Upper lobe of left lung (tissue), 6 donors: ENCODE results near the gene AKT2. TPM values are rescaled to one million over a fixed set of nuclear protein-coding genes. Genes with fewer than 3 reads are reported as not detected.
A peak's percentile ranks its signal among the peaks of the same experiment; 100 is the strongest.
"Not testable (repeated sequence)": the region's sequence is repeated elsewhere in the genome, so short reads cannot be mapped to it uniquely, and the experiment has no call there.

ENCODE experiments used
- ATAC-seq, 2 donors: fragments of 200-7000 bp; cut with Tn5 transposase; one replicate each; pipeline ENCODE4 v1.9.1; 2022; ENCODE audit warnings: mild to moderate bottlenecking in 2 of 2, moderate library complexity in 2 of 2; ENCODE audit not compliant: low FRiP score in 2 of 2
- DNase-seq, 2 donors: peaks; one replicate each; pipeline ENCODE4 v3.0.0-alpha.2; 2019 to 2020
- H3K27ac ChIP-seq, 4 donors: fragments of 200-600 bp; sonication (generic); one replicate each; pipeline ENCODE4 v1.5.1; 2016 to 2019
- H3K27me3 ChIP-seq, 4 donors: fragments of 200-600 bp; sonication (generic); one replicate each; pipeline ENCODE4 v1.5.1; 2017 to 2019
- H3K36me3 ChIP-seq, 4 donors: fragments of 200-600 bp; sonication (generic); one replicate each; pipeline ENCODE4 v1.5.1; 2016 to 2019
- H3K4me1 ChIP-seq, 4 donors: fragments of 200-600 bp; sonication (generic); one replicate each; pipeline ENCODE4 v1.5.1; 2018 to 2019
- H3K4me3 ChIP-seq, 4 donors: fragments of 200-600 bp; sonication (generic); one replicate each; pipeline ENCODE4 v1.5.1; 2017 to 2019; ENCODE audit warnings: mild to moderate bottlenecking in 2 of 4, moderate library complexity in 1 of 4
- H3K9me3 ChIP-seq, 4 donors: fragments of 200-600 bp; sonication (generic); one replicate each; pipeline ENCODE4 v1.5.1; 2018 to 2019
- EP300 ChIP-seq, 4 donors: sonication (generic); formaldehyde crosslinking; IDR thresholded peaks; one replicate each; pipeline ENCODE4 v1.5.1; 2017; ENCODE audit warnings: antibody characterized with exemption in 4 of 4, control low read depth in 2 of 4
- POLR2A ChIP-seq, 4 donors: fragments of 450-650 bp; IDR thresholded peaks; one replicate each; pipeline ENCODE4 v1.5.1; 2016 to 2017; ENCODE audit warnings: antibody characterized with exemption in 4 of 4, mild to moderate bottlenecking in 2 of 4
- POLR2AphosphoS5 ChIP-seq, 2 donors: sonication (generic); formaldehyde crosslinking; IDR thresholded peaks; one replicate each; pipeline ENCODE4 v1.5.1; 2017; ENCODE audit warnings: antibody characterized with exemption in 2 of 2
- WGBS, 2 donors: methylation state at CpG; one replicate each; pipeline ENCODE4 v1.1.5; 2017 to 2018; 5-methylcytosine and 5-hydroxymethylcytosine counted together
- total RNA-seq, 6 donors: library from RNA; depleted of rRNA in 4 of 6; stranded (reverse); fragments of >200 nt in 4 of 6; gene quantifications; one replicate each; pipeline versions ENCODE4 v1.1.0 to v1.2.1, GENCODE V29; 2016 to 2021
- TF ChIP-seq, protein P1 (sequence below), 6 experiments: fragments of 450-650 bp in 4 of 6; fragments of 200-600 bp in 2 of 6; sonication (generic) in 2 of 6; IDR thresholded peaks; one replicate each; pipeline ENCODE4 v1.5.1; 2016 to 2019; ENCODE audit warnings: antibody characterized with exemption in 6 of 6
- donor health status: DM: no; HTN: no; CAD: no; lungs with moderate emphysema.
- donor health status: DM: no; HTN: yes; CAD: no; lungs with severe emphysema.

AKT2 gene
- 100 to 1,000 TPM in 4 of 6 donors, 10 to 100 TPM in 2; 59.7 to 164 (median 105) TPM for total RNA-seq

DNA sequence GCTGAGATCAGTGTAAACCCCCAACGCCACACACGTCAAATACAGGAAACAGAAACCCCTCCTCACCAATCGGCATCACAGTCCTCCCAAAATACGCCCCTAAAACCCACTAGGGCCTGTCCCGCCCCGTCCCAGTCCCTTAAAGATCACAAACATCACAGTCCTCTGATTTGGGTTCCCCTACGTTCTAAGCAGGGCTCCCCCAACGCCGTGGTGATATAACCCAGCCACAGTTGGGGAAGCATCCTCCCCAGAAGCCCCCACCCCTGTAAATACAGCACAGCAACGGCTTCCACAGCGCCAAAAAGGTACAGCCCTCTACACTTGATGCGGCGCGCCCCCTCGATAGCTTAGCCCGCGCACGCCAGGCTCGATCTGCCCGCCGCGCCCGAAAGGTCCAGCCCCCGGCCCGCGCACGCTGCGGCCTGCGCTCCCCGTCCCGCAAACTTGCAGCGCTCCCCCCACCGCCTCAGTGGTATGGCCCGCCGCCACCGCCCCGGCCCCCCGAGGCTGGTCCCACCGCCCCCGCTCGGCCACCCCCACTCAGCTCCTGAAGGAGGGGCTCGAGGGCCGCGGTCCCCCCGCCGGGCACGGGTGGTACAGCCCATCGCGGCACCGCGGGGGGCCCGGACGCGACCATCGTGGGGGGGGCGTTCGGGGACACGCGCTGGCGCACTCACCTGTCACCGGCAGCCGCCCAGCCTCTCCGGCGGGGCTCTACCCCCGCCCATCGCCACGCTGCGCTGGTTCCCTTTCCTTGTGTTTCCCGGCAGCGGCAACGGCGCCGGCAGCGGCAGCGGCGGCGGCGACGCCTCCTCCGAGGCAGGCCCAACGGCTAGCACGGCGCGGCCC, at the start of gene AKT2:
Gene AKT2 (minus strand): TSS at position 845 of the 852 bp plus-strand sequence. CDS start 20,078 bp downstream, outside the sequence.
- Histone ChIP-seq H3K27me3 (no peaks in the 10 kb centered on the region), H3K4me3 (peak within 1 kb of the TSS; percentile 68 to 97 (median 84)), H3K36me3 (peaks cover 0 to 4% (median 0%) of the 10 kb centered on the region in 4 donors), H3K4me1 (peaks cover 37 to 55% (median 43%) of the 10 kb centered on the region in 4 donors), H3K9me3 (no peaks in the 10 kb centered on the region), H3K27ac (peak within 1 kb of the TSS; percentile 93 to 97 (median 94))
- WGBS, 2 donors = 0% methylated on average over 7 to 34 of the region's 84 CpGs
- ATAC-seq = peak; percentile 8 to 70
- TF ChIP-seq, protein P1, sequence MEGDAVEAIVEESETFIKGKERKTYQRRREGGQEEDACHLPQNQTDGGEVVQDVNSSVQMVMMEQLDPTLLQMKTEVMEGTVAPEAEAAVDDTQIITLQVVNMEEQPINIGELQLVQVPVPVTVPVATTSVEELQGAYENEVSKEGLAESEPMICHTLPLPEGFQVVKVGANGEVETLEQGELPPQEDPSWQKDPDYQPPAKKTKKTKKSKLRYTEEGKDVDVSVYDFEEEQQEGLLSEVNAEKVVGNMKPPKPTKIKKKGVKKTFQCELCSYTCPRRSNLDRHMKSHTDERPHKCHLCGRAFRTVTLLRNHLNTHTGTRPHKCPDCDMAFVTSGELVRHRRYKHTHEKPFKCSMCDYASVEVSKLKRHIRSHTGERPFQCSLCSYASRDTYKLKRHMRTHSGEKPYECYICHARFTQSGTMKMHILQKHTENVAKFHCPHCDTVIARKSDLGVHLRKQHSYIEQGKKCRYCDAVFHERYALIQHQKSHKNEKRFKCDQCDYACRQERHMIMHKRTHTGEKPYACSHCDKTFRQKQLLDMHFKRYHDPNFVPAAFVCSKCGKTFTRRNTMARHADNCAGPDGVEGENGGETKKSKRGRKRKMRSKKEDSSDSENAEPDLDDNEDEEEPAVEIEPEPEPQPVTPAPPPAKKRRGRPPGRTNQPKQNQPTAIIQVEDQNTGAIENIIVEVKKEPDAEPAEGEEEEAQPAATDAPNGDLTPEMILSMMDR (IDR thresholded peaks at IDR 0.05) = peak in 1 of 6 experiments; percentile 20
- TF ChIP-seq EP300 (IDR thresholded peaks at IDR 0.05) = no peak
- no peak for TF ChIP-seq POLR2AphosphoS5 (IDR thresholded peaks at IDR 0.05)
- TF ChIP-seq POLR2A (IDR thresholded peaks at IDR 0.05) = peak in 1 of 4 donors; percentile 20
- DNase-seq = peak in 1 of 2 donors; percentile 94

DNA sequence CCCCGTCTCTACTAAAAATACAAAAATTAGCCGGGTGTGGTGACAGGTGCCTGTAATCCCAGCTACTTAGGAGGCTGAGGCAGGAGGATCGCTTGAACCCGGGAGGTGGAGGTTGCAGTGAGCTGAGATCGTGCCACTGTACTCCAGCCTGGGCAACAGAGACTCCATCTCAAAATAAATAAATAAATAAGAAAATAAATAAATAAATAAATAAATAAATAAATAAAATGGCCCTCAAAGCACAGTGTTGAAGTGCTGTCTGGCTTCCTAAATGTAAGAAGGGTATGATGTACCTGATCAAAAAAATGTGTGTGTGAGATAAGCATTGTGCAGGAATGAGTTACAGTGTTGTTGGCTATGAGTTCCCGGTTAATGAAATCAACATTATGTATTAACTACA, 47.9 kb upstream of the AKT2 start:
- DNase-seq, H3K27ac ChIP-seq, H3K9me3 ChIP-seq, H3K4me1 ChIP-seq, H3K27me3 ChIP-seq, ATAC-seq, H3K4me3 ChIP-seq: not testable (repeated sequence)
- peaks cover 20 to 79% (median 51%) of the 10 kb centered on the region in 4 donors for H3K36me3 ChIP-seq
- WGBS, 2 donors = 98 to 99% methylated on average over 6 of the region's 6 CpGs

DNA sequence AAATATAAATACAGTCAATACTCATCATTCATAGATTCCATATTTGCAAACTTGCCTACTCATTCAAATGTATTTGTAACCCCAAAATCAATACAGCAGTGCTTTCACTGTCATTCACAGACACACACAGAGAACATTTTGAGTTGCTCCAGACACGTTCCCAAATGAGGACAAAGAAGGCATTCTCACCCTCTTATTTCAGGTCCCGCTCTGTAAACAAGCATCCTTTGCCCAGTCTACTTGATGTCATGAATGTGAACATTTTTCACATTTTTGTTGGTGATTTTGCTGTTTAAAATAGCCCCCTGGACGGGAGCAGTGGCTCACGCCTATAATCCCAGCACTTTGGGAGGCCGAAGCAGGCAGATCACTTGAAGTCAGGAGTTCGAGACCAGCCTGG, 47.5 kb upstream of the AKT2 start:
- H3K27ac ChIP-seq = no peak overlapping the region
- TF ChIP-seq, protein P1 (IDR thresholded peaks at IDR 0.05) = no peak
- TF ChIP-seq POLR2AphosphoS5 (IDR thresholded peaks at IDR 0.05) (no peak), POLR2A (IDR thresholded peaks at IDR 0.05) (no peak), EP300 (IDR thresholded peaks at IDR 0.05) (no peak)
- H3K4me1 ChIP-seq = peaks cover 0 to 9% (median 0%) of the 10 kb centered on the region in 4 donors
- no peak for ATAC-seq
- WGBS, 2 donors = 90 to 92% methylated on average over 6 of the region's 6 CpGs
- H3K36me3 ChIP-seq = peaks cover 20 to 83% (median 55%) of the 10 kb centered on the region in 4 donors
- H3K4me3 ChIP-seq = no peak overlapping the region
- no peak for DNase-seq
- H3K9me3 ChIP-seq = no peaks in the 10 kb centered on the region
- no peaks in the 10 kb centered on the region for H3K27me3 ChIP-seq

DNA sequence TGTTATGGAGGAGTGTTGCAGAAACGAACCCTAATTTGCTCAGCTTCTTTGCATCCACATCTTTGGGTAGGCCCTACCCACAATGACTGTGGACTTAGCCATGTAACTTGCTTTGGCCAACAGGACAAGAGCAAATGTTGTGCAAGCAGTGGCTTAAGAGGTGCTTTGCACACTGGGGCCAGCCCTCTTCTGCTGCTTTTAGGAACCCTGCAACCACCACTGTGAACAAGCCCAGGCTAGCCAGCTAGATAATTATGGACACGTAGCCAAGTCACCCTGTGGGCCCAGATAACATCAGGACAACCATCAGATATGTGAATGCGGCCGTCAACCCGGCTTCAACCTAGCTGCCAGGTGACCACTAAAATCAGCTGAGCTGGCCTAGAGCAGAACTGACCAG, 45.9 kb upstream of the AKT2 start:
- no peak for ATAC-seq
- WGBS, 2 donors = 73 to 78% methylated on average over 5 of the region's 5 CpGs
- Histone ChIP-seq H3K27me3 (no peaks in the 10 kb centered on the region), H3K27ac (peak overlapping the region in 2 of 4 donors; percentile 35 to 46), H3K36me3 (peaks cover 20 to 95% (median 67%) of the 10 kb centered on the region in 4 donors), H3K9me3 (no peaks in the 10 kb centered on the region), H3K4me3 (no peak overlapping the region), H3K4me1 (peaks cover 0 to 9% (median 0%) of the 10 kb centered on the region in 4 donors)
- DNase-seq = peak in 1 of 2 donors; percentile 86
- TF ChIP-seq POLR2A (IDR thresholded peaks at IDR 0.05) (no peak), POLR2AphosphoS5 (IDR thresholded peaks at IDR 0.05) (peak in 1 of 2 donors; percentile 12)

DNA sequence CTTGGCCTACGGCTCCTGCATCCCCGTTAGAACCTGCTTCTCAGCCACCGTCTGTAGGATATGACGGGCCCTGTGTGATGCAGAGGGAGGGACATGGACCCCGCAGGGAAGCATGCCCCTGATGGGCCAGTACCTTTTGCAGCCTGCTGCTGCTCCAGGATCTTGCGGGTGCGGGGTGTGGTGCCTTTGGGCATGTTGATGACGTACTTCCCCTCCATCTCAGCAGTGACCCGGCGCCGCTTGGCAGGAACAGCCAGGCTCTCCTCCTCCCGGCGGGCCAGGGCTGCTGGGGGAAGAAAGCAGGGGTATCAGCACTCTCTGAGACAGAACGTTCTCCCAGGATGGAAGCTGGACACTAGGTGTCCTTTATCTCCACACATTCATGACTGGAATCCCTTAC, 41.1 kb upstream of the AKT2 start:
- Histone ChIP-seq H3K9me3 (no peaks in the 10 kb centered on the region), H3K36me3 (peaks cover 23 to 99% (median 79%) of the 10 kb centered on the region in 4 donors), H3K27ac (no peak overlapping the region), H3K27me3 (no peaks in the 10 kb centered on the region), H3K4me3 (no peak overlapping the region), H3K4me1 (peaks cover 0 to 7% (median 0%) of the 10 kb centered on the region in 4 donors)
- no peak for ATAC-seq
- no peak for DNase-seq
- TF ChIP-seq POLR2AphosphoS5 (IDR thresholded peaks at IDR 0.05) (no peak), EP300 (IDR thresholded peaks at IDR 0.05) (no peak), POLR2A (IDR thresholded peaks at IDR 0.05) (no peak)
- TF ChIP-seq, protein P1 (IDR thresholded peaks at IDR 0.05) = no peak
- WGBS, 2 donors = 80 to 88% methylated on average over 3 to 12 of the region's 14 CpGs
